Upper lobe of left lung (tissue), 6 donors: ENCODE measurements around the gene CHAT. TPM values are rescaled to one million over a fixed set of nuclear protein-coding genes. Genes with fewer than 3 reads are reported as not detected.

Source experiments
- ATAC-seq, 2 donors: fragments of 200-7000 bp; cut with Tn5 transposase; one replicate each; pipeline ENCODE4 v1.9.1; 2022; ENCODE audit warnings: mild to moderate bottlenecking in 2 of 2, moderate library complexity in 2 of 2; ENCODE audit not compliant: low FRiP score in 2 of 2
- DNase-seq, 2 donors: peaks; one replicate each; pipeline ENCODE4 v3.0.0-alpha.2; 2019 to 2020
- H3K27ac ChIP-seq, 4 donors: fragments of 200-600 bp; sonication (generic); one replicate each; pipeline ENCODE4 v1.5.1; 2016 to 2019
- H3K27me3 ChIP-seq, 4 donors: fragments of 200-600 bp; sonication (generic); one replicate each; pipeline ENCODE4 v1.5.1; 2017 to 2019
- H3K36me3 ChIP-seq, 4 donors: fragments of 200-600 bp; sonication (generic); one replicate each; pipeline ENCODE4 v1.5.1; 2016 to 2019
- H3K4me1 ChIP-seq, 4 donors: fragments of 200-600 bp; sonication (generic); one replicate each; pipeline ENCODE4 v1.5.1; 2018 to 2019
- H3K4me3 ChIP-seq, 4 donors: fragments of 200-600 bp; sonication (generic); one replicate each; pipeline ENCODE4 v1.5.1; 2017 to 2019; ENCODE audit warnings: mild to moderate bottlenecking in 2 of 4, moderate library complexity in 1 of 4
- H3K9me3 ChIP-seq, 4 donors: fragments of 200-600 bp; sonication (generic); one replicate each; pipeline ENCODE4 v1.5.1; 2018 to 2019
- CTCF ChIP-seq, 6 experiments: fragments of 450-650 bp in 4 of 6; fragments of 200-600 bp in 2 of 6; sonication (generic) in 2 of 6; IDR thresholded peaks; one replicate each; pipeline ENCODE4 v1.5.1; 2016 to 2019; ENCODE audit warnings: antibody characterized with exemption in 6 of 6
- EP300 ChIP-seq, 4 donors: sonication (generic); formaldehyde crosslinking; IDR thresholded peaks; one replicate each; pipeline ENCODE4 v1.5.1; 2017; ENCODE audit warnings: antibody characterized with exemption in 4 of 4, control low read depth in 2 of 4
- POLR2A ChIP-seq, 4 donors: fragments of 450-650 bp; IDR thresholded peaks; one replicate each; pipeline ENCODE4 v1.5.1; 2016 to 2017; ENCODE audit warnings: antibody characterized with exemption in 4 of 4, mild to moderate bottlenecking in 2 of 4
- POLR2AphosphoS5 ChIP-seq, 2 donors: sonication (generic); formaldehyde crosslinking; IDR thresholded peaks; one replicate each; pipeline ENCODE4 v1.5.1; 2017; ENCODE audit warnings: antibody characterized with exemption in 2 of 2
- WGBS, 2 donors: methylation state at CpG; one replicate each; pipeline ENCODE4 v1.1.5; 2017 to 2018; 5-methylcytosine and 5-hydroxymethylcytosine counted together
- total RNA-seq, 6 donors: library from RNA; depleted of rRNA in 4 of 6; stranded (reverse); fragments of >200 nt in 4 of 6; gene quantifications; one replicate each; pipeline versions ENCODE4 v1.1.0 to v1.2.1, GENCODE V29; 2016 to 2021
- donor health status: DM: no; HTN: no; CAD: no; lungs with moderate emphysema.
- donor health status: DM: no; HTN: yes; CAD: no; lungs with severe emphysema.

CHAT gene
- total RNA-seq, 6 donors from 2014 or later: not detected

DNA sequence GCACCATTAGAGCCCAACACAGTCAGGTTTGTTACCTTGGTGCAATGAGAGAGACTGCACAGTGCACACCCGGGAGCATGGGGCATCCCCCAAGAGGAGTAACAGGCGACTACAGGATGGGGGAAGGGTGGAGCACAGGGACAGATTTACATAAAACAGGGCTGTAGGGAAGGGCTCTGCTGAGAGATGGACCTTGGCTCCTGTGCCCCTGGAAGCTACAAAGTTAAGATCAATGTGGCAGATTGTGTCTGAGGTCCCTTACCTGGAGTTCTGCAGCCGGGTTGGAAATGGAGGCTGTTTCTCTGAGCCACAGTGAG lies 17.4 kb upstream of the CHAT start:
- Histone ChIP-seq H3K27me3 (no peaks in the 10 kb centered on the region), H3K4me1 (no peaks in the 10 kb centered on the region), H3K36me3 (no peaks in the 10 kb centered on the region), H3K27ac (no peak overlapping the region), H3K9me3 (no peaks in the 10 kb centered on the region), H3K4me3 (no peak overlapping the region)
- 51 to 59% methylated on average over 3 of the region's 3 CpGs for WGBS, 2 donors
- ATAC-seq: no peak
- TF ChIP-seq CTCF (IDR thresholded peaks at IDR 0.05): no peak
- no peak for TF ChIP-seq POLR2AphosphoS5 (IDR thresholded peaks at IDR 0.05)
- TF ChIP-seq POLR2A (IDR thresholded peaks at IDR 0.05): no peak
- TF ChIP-seq EP300 (IDR thresholded peaks at IDR 0.05): no peak
- peak in 1 of 2 donors; percentile 3 for DNase-seq

- Histone ChIP-seq H3K27me3 (no peaks in the 10 kb centered on the region), H3K4me3 (no peak overlapping the region), H3K4me1 (no peaks in the 10 kb centered on the region), H3K9me3 (no peaks in the 10 kb centered on the region), H3K27ac (no peak overlapping the region), H3K36me3 (no peaks in the 10 kb centered on the region)
- 63 to 75% methylated on average over 3 of the region's 3 CpGs for WGBS, 2 donors
- DNase-seq (peak in 1 of 2 donors; percentile 6), ATAC-seq (no peak)
- TF ChIP-seq POLR2A (IDR thresholded peaks at IDR 0.05): no peak
- TF ChIP-seq EP300 (IDR thresholded peaks at IDR 0.05): no peak
- no peak for TF ChIP-seq POLR2AphosphoS5 (IDR thresholded peaks at IDR 0.05)
- no peak for TF ChIP-seq CTCF (IDR thresholded peaks at IDR 0.05)
Observed at GRCh38 chr10:49596836-49597235, 17.0 kb upstream of the CHAT start.

GRCh38 chr10:49597426-49598163 lies 16.2 kb upstream of the CHAT start:
- peak in 1 of 2 donors; percentile 6 for DNase-seq
- Histone ChIP-seq H3K9me3 (no peaks in the 10 kb centered on the region), H3K27ac (no peak overlapping the region), H3K27me3 (no peaks in the 10 kb centered on the region), H3K4me1 (no peaks in the 10 kb centered on the region), H3K36me3 (no peaks in the 10 kb centered on the region), H3K4me3 (no peak overlapping the region)
- no peak for TF ChIP-seq EP300 (IDR thresholded peaks at IDR 0.05)
- no peak for TF ChIP-seq POLR2A (IDR thresholded peaks at IDR 0.05)
- no peak for TF ChIP-seq POLR2AphosphoS5 (IDR thresholded peaks at IDR 0.05)
- TF ChIP-seq CTCF (IDR thresholded peaks at IDR 0.05): no peak
- WGBS, 2 donors: 80 to 81% methylated on average over 10 to 11 of the region's 11 CpGs
- ATAC-seq: no peak

GRCh38 chr10:49598164-49598856 lies 15.5 kb upstream of the CHAT start:
- ATAC-seq: no peak
- Histone ChIP-seq H3K4me3 (no peak overlapping the region), H3K4me1 (no peaks in the 10 kb centered on the region), H3K9me3 (no peaks in the 10 kb centered on the region), H3K27ac (no peak overlapping the region), H3K27me3 (no peaks in the 10 kb centered on the region), H3K36me3 (no peaks in the 10 kb centered on the region)
- WGBS, 2 donors: 77 to 81% methylated on average over 7 to 8 of the region's 8 CpGs
- peak in 1 of 2 donors; percentile 12 for DNase-seq
- TF ChIP-seq POLR2AphosphoS5 (IDR thresholded peaks at IDR 0.05): no peak
- no peak for TF ChIP-seq CTCF (IDR thresholded peaks at IDR 0.05)
- no peak for TF ChIP-seq POLR2A (IDR thresholded peaks at IDR 0.05)
- TF ChIP-seq EP300 (IDR thresholded peaks at IDR 0.05): no peak
